HG02885 (cell line): ENCODE results near the gene ARSB.
"Not testable (repeated sequence)": the region's sequence is repeated elsewhere in the genome, so short reads cannot be mapped to it uniquely, and the experiment has no call there.

ENCODE experiments used
- ATAC-seq: cut with Tn5 transposase; IDR thresholded peaks from one replicate; pipeline ENCODE4 v1.9.1; 2021; ENCODE audit warnings: mild to moderate bottlenecking; ENCODE audit not compliant: unreplicated experiment, poor library complexity

Gene ARSB

GRCh38 chr5:78791501-78792100 is 193.5 kb downstream of the ARSB start:
- no peak for ATAC-seq

- no peak for ATAC-seq
Measured at GRCh38 chr5:78787783-78788182, 197.3 kb downstream of the ARSB start.

GRCh38 chr5:78785454-78785853 is 199.7 kb downstream of the ARSB start:
- no peak for ATAC-seq

GRCh38 chr5:78783434-78784130 is 201.5 kb downstream of the ARSB start:
- ATAC-seq, result no peak

- ATAC-seq, result no peak
Measured at GRCh38 chr5:78782728-78783127, 202.4 kb downstream of the ARSB start.

- no peak for ATAC-seq
Measured at GRCh38 chr5:78781611-78782286, 203.4 kb downstream of the ARSB start.

GRCh38 chr5:78779771-78780616 is 205.1 kb downstream of the ARSB start:
- ATAC-seq, result no peak

- ATAC-seq, result no peak
Measured at GRCh38 chr5:78779262-78779661, 205.8 kb downstream of the ARSB start.

GRCh38 chr5:78778538-78778937 is 206.6 kb downstream of the ARSB start:
- ATAC-seq, result no peak

- no peak for ATAC-seq
Measured at GRCh38 chr5:78777901-78778300, 207.2 kb downstream of the ARSB start.

GRCh38 chr5:78776637-78777036 is 208.5 kb downstream of the ARSB start:
- no peak for ATAC-seq

GRCh38 chr5:78773655-78774054 is 211.5 kb downstream of the ARSB start:
- no peak for ATAC-seq

GRCh38 chr5:78771260-78772205 is 213.6 kb downstream of the ARSB start:
- ATAC-seq, result no peak

GRCh38 chr5:78768781-78769380 is 216.2 kb downstream of the ARSB start:
- ATAC-seq, result no peak

GRCh38 chr5:78766412-78766762 is 218.7 kb downstream of the ARSB start:
- no peak for ATAC-seq

- ATAC-seq, result no peak
Measured at GRCh38 chr5:78765756-78766411, 219.2 kb downstream of the ARSB start.

GRCh38 chr5:78765116-78765515 is 220.0 kb downstream of the ARSB start:
- ATAC-seq, result no peak

- no peak for ATAC-seq
Measured at GRCh38 chr5:78763659-78764189, 221.4 kb downstream of the ARSB start.

- ATAC-seq, result not testable (repeated sequence)
Measured at GRCh38 chr5:78762743-78763142, 222.4 kb downstream of the ARSB start.
